ENCODE measurements around the gene COL12A1.
"Not testable (repeated sequence)": the region's sequence is repeated elsewhere in the genome, so short reads cannot be mapped to it uniquely, and the experiment has no call there.

COL12A1 gene

DNA sequence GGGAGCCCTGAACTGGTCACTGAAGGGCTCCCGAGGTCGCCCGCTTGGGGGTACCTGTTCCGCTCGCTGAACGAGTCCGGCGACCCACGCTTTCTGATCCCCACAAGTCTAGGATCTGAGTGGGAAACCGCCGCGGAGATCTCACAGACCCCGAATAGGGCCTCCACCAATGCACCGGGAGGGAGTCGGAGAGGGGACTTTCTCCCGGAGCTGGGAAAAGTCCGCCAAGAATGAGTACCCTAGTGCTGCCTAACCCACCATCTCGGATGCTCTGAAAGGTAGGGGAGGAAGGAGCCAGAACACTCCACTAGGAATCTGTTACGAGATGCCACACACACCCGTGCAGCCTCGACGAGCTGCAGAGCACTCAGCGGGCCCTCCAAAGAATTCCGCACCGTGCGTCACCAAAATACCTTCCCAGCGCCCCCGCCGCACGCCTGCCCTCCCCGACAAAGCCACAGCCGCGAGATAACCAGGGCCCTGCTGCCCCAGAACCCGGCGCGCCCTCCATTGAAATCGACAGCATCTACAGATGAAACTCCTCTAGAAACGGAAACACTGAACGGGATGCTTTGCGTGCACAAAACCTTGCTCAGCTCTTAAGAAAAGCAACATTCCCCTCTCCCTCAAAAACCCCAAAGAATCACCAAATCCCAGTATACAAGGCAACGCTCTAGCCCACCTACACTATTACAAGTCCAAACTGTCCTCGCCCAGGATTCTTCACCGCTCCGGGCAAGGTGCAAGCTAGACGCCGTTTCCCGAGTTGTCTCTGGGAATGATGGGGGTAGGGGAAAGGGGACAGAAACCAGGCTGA, 686 bp downstream of the COL12A1 start:
- peak; percentile 27 for DNase-seq
- Mint-ChIP-seq H3K4me3 (peak overlapping the region; percentile 66), H3K36me3 (ENCODE audit: low read depth) (no peaks in the 10 kb centered on the region), H3K27ac (no peak overlapping the region), H3K9me3 (no peaks in the 10 kb centered on the region), H3K27me3 (peaks cover 84% of the 10 kb centered on the region), H3K4me1 (peaks cover 55% of the 10 kb centered on the region)
- ATAC-seq, result peak; percentile 3

DNA sequence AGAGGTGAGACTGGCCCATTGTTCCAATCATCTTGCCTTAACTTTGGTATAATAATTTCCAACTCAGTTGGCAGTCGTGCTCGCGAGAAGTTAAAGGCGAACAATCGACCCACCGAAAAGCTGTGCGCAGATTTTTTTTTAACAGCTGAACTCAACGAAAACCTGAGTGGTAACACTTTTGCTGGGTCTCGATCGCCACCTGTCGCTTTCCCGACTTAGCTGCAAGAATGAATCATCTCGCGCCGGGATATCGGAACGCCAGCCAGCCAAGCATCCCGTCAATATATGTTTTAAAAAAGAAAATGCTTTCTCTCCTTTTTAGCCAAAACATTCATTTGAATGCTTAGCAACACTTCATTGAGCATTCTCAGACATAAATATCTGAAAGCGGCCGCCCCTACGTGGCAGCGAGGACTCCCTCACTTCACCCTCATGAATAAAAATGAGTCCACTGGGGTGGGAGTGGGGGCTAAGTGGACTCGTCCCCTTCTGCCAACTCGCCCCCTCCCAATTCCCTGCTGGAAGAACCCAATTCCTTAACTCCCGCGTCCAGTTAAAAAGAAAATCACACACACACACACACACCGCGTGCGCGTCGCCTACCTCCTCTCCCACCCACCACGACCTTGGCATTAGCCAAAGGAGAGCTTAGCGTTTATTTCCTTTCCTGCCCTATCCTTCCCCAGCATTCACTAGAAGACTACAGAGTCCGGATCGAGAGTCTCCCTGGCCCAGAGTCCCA, 1.5 kb downstream of the COL12A1 start:
- H3K9me3 Mint-ChIP-seq, result no peaks in the 10 kb centered on the region
- H3K36me3 Mint-ChIP-seq (ENCODE audit: low read depth), result no peaks in the 10 kb centered on the region
- H3K27ac Mint-ChIP-seq, result no peak overlapping the region
- no peak for ATAC-seq
- H3K4me1 Mint-ChIP-seq, result peaks cover 55% of the 10 kb centered on the region
- peak overlapping the region; percentile 66 for H3K4me3 Mint-ChIP-seq
- peaks cover 87% of the 10 kb centered on the region for H3K27me3 Mint-ChIP-seq
- DNase-seq, result peak; percentile 55

DNA sequence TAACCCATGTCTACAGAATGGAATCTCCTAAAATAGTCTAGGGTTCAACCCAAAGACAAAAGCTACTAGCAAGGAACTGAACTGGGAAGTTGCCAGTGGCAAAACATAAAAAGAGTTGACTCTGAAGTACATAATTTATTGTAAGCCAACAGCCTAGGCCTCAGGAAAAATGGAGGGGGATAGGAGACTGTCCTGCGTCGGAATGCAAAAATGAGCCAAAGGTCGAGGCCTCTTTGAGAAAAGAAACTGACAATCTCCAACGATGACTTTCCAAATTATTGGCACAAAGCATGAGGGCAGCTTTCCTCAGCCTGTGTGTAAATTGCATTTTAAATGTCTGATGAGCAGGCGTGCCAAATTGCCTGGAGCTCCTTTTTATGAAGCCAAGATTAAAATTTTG, 2.1 kb downstream of the COL12A1 start:
- no peak overlapping the region for H3K27ac Mint-ChIP-seq
- peaks cover 85% of the 10 kb centered on the region for H3K27me3 Mint-ChIP-seq
- no peaks in the 10 kb centered on the region for H3K36me3 Mint-ChIP-seq (ENCODE audit: low read depth)
- no peak overlapping the region for H3K4me3 Mint-ChIP-seq
- ATAC-seq, result no peak
- DNase-seq, result no peak
- peaks cover 50% of the 10 kb centered on the region for H3K4me1 Mint-ChIP-seq
- no peaks in the 10 kb centered on the region for H3K9me3 Mint-ChIP-seq

DNA sequence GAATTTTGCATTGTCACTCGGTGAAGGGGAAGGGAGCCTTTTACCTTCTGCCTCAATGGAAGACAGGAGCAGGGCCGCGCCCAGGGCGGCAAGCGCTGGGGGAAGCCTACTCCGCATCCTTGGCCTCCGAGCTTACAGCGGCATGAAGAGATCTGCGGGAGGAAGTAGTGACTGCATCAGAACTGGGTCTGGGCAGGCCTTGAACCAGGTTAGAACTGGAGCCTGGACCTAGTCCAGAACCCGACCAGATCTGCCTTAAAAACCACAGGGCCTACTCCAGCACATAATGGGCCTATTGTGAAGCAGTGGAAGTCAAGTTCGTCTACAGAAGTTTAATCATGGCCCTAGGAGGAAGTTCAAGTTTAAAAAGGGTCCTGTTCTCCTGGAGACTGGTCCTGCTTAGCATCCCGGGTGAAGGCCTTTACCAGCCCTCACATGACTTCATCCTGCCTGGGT, 3.1 kb downstream of the COL12A1 start:
- H3K27me3 Mint-ChIP-seq, result peaks cover 79% of the 10 kb centered on the region
- H3K27ac Mint-ChIP-seq, result no peak overlapping the region
- no peak for ATAC-seq
- no peak overlapping the region for H3K4me3 Mint-ChIP-seq
- H3K4me1 Mint-ChIP-seq, result peaks cover 42% of the 10 kb centered on the region
- no peaks in the 10 kb centered on the region for H3K36me3 Mint-ChIP-seq (ENCODE audit: low read depth)
- DNase-seq, result no peak
- no peaks in the 10 kb centered on the region for H3K9me3 Mint-ChIP-seq

DNA sequence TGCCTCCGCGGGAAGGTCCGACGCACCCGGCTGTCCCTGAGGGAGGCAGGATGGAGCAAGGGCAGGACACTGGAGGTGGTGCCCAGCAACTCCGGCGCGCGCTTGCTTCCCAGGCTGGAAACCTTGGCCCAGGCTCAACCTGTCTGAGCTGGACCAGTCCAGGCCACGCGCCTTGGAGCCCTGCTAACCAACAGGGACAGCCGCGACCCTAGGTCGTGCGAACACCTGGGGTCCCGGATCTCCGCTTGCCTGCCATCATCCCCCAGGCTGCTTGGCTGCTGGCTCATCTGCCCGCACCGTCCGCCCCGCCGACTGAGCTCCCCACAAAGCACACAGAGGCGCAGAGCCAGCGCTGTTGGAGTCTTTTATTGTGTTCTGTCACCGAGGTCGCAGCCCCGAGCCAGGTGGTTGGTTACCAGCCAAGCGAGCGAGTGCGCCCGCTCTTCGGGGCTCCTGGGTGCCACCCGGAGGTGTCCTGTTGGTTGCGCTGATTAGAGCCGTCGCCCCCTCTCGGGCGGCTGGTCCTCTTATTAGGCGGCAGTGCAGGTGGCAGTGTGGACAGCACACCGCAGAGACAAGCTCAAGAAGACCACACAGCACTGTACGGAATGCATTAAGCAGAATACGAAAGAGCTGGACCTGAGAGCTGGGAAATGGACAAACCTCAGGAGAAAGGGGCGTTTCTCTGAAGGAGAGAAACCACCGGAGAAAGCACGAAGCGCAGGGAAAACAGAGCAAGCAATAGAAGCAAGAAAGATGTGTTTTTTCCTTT, 3.8 kb downstream of the COL12A1 start:
- ATAC-seq, result peak; percentile 33
- no peaks in the 10 kb centered on the region for H3K9me3 Mint-ChIP-seq
- H3K36me3 Mint-ChIP-seq (ENCODE audit: low read depth), result no peaks in the 10 kb centered on the region
- peaks cover 74% of the 10 kb centered on the region for H3K27me3 Mint-ChIP-seq
- no peak overlapping the region for H3K27ac Mint-ChIP-seq
- peak; percentile 8 for DNase-seq
- peak overlapping the region; percentile 28 for H3K4me3 Mint-ChIP-seq
- peaks cover 35% of the 10 kb centered on the region for H3K4me1 Mint-ChIP-seq

DNA sequence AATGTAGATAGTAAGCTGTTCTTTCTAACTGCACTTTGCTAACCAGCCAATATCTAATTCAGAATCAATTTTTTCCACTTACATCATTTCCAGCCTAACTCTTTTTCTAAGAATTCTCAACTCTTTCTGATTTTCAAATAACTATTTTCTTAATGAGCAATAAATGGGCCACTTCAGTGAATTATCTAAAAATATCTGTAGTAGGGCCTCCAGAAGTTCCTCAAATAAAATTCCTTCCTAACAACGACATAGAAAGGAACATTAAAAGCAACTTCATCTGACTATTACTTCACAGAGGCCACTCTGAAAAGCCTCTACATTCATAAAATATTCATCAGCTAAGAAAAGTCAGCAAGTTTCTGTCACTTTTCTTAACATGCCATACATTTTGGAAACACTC, 4.8 kb downstream of the COL12A1 start:
- no peak for ATAC-seq
- Mint-ChIP-seq H3K27me3 (peaks cover 65% of the 10 kb centered on the region), H3K9me3 (no peaks in the 10 kb centered on the region), H3K4me3 (no peak overlapping the region), H3K4me1 (peaks cover 27% of the 10 kb centered on the region), H3K27ac (no peak overlapping the region), H3K36me3 (ENCODE audit: low read depth) (no peaks in the 10 kb centered on the region)
- no peak for DNase-seq

DNA sequence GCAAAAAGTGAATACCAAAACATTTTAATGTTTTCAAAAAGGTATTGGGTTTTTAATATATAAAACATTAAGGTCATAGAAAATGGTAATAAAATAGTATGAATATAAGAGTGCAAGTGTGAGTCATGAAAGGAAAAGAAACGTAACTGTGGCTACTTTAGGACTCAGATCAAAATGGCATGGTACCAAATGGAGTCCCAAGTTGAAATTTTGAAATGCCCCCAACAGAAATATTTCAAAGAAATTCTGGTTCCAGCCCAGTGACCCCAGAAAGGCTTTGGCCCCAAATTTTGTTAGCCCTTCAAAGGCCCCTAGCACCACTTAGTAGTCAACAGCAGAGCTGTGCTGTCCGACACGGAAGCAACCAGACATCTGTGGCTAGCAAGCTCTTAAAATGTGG, 6.0 kb downstream of the COL12A1 start:
- H3K4me3 Mint-ChIP-seq, result no peak overlapping the region
- H3K9me3 Mint-ChIP-seq, result no peaks in the 10 kb centered on the region
- DNase-seq (no peak), ATAC-seq (no peak)
- peaks cover 54% of the 10 kb centered on the region for H3K27me3 Mint-ChIP-seq
- H3K4me1 Mint-ChIP-seq, result peaks cover 16% of the 10 kb centered on the region
- no peaks in the 10 kb centered on the region for H3K36me3 Mint-ChIP-seq (ENCODE audit: low read depth)
- H3K27ac Mint-ChIP-seq, result no peak overlapping the region

DNA sequence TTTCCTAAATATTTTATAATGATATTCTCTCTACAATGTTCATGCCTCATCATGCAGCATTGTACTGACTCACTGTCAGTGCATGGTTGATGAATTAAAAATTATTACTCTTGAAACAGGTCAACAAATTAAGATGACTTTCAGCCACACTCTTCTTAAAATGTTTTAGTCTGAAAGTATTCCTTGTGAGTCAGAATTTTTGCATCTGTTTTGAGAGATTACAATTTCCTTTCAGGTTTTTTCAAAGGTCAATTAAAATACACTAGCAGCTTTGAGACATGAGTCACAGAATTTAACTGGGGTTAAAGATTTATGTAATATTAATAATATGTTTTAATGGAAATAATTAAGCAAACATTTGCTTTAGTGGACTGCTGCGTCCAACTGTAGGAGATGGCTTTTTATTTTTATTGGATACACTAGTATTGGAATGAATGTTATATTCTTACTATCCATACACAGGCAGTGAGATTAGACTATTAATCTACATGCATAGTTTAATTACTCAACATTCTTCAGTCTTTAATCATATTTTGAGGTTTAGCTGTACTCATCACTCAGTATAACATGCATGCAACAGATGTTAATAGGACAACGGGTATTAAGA, 9.7 kb downstream of the COL12A1 start:
- H3K36me3 Mint-ChIP-seq (ENCODE audit: low read depth), result no peaks in the 10 kb centered on the region
- no peak overlapping the region for H3K4me3 Mint-ChIP-seq
- H3K4me1 Mint-ChIP-seq, result no peaks in the 10 kb centered on the region
- H3K27ac Mint-ChIP-seq, result no peak overlapping the region
- DNase-seq (no peak), ATAC-seq (no peak)
- H3K9me3 Mint-ChIP-seq, result no peaks in the 10 kb centered on the region
- peaks cover 23% of the 10 kb centered on the region for H3K27me3 Mint-ChIP-seq

DNA sequence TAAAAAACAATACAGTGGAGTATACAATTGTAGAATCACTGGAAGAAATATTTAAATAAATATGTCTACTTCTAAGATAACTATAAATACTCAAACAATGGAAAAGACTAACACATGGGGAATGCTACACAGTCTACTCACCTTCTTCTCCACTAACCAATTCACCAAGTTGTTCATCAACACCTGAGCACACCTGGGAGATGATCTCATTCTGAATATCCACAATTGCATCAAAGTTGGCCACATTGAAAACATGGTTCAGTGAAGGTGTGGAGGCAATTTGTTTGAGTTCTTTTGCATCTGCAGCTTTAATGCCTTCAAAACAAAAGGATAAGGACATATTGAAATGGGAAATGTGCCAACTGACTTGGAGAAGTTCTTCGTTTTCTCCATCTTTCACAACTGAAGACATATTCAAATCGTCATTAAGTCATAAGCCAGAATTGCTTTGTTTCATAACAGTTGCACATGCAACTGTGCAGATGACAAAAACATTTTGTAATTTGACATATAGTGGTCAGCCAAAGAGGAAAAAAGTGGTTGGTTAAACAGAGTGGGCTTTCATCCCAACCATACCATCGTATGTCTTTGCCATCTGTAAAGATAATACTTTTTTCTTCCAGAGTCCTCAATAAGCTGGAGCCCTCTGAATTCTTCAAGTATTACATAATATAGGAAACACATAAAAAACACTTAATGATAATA, 17.5 kb downstream of the COL12A1 start:
- ATAC-seq (no peak), DNase-seq (no peak)
- Mint-ChIP-seq H3K9me3 (no peaks in the 10 kb centered on the region), H3K36me3 (ENCODE audit: low read depth) (no peaks in the 10 kb centered on the region), H3K27me3 (peaks cover 12% of the 10 kb centered on the region), H3K4me3 (no peak overlapping the region), H3K27ac (no peak overlapping the region), H3K4me1 (no peaks in the 10 kb centered on the region)

DNA sequence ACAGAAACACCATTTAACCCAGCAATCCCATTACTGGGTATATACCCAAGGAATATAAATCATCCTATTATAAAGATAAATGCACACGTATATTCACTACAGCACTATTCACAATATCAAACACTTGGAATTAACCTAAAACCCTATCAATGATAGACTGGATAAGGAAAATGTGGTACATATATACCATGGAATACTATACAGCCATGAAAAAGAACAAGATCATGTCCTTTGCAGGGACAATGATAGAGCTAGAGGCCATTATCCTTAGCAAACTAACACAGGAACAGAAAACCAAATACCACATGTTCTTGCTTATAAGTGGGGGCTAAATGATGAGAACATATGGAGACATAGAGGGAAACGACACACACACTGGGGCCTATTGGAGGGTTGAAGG, 19.3 kb downstream of the COL12A1 start:
- H3K4me1 Mint-ChIP-seq; H3K4me3 Mint-ChIP-seq; H3K9me3 Mint-ChIP-seq; H3K27ac Mint-ChIP-seq; ATAC-seq; H3K36me3 Mint-ChIP-seq (ENCODE audit: low read depth); DNase-seq: not testable (repeated sequence)
- H3K27me3 Mint-ChIP-seq, result peaks cover 12% of the 10 kb centered on the region

DNA sequence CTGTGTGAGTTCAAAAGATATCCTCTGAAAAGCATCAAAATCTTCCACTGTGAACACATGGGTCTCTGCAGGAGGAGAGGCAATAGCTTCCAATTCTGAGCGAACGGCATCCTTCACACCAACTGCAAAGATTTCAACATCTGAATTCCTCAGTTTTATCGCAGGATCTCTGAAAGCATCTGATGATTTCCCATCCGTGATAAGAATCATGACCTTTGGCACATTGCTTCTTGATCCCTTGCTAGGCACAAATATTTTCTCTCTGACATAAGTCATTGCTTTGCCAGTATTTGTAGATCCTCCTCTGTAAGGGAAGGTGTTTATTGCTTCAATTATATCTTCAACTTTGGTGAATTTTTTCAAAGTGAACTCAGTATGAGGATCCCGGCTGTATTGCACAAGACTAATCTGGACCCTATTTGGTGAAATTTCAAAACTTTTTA, 22.7 kb downstream of the COL12A1 start:
- Mint-ChIP-seq H3K27me3 (peaks cover 19% of the 10 kb centered on the region), H3K4me3 (no peak overlapping the region), H3K9me3 (no peaks in the 10 kb centered on the region), H3K36me3 (ENCODE audit: low read depth) (no peaks in the 10 kb centered on the region), H3K4me1 (no peaks in the 10 kb centered on the region), H3K27ac (no peak overlapping the region)
- ATAC-seq, result no peak
- DNase-seq, result no peak

DNA sequence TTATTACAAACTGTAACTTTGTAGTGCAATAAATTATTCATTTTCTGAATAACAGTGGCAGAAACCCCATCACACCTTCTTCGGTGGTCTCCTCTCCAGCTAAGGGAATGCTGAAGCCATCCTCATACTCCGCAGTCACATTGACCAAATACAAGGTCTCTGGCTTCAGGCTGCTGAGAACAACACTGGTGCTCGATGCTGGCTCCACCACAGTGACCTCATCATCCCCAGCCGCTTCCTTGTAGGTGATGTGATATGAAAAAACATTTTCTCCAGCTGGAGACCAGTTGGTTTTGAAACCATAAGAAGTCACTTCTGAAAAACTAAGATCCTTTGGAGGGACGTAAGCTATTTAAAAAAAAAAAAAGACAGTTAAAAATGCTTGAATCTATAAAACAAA, 25.0 kb downstream of the COL12A1 start:
- DNase-seq (no peak), ATAC-seq (no peak)
- Mint-ChIP-seq H3K36me3 (ENCODE audit: low read depth) (no peaks in the 10 kb centered on the region), H3K4me3 (no peak overlapping the region), H3K9me3 (no peaks in the 10 kb centered on the region), H3K27me3 (peaks cover 23% of the 10 kb centered on the region), H3K27ac (no peak overlapping the region), H3K4me1 (no peaks in the 10 kb centered on the region)

DNA sequence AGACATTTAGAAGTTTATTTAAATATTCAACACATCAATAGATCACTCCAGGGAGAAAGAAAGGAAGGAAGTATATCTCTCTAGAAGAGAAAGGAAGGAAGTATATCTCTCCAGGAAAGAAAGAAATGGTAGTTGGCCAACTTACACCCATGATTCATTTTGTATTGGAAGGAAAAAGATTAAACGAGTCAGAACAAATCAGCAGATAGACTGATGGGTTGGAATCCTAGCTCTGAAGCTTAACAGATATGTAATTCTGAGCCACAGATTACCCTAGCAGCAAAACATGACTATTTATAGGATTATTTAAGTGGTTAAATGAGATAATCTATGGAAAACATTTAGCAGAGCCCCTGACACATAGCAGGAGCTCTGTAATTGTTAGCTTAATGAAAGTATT, 27.1 kb downstream of the COL12A1 start:
- H3K27ac Mint-ChIP-seq, result no peak overlapping the region
- no peak overlapping the region for H3K4me3 Mint-ChIP-seq
- ATAC-seq (no peak), DNase-seq (no peak)
- H3K9me3 Mint-ChIP-seq, result no peaks in the 10 kb centered on the region
- H3K36me3 Mint-ChIP-seq (ENCODE audit: low read depth), result no peaks in the 10 kb centered on the region
- H3K27me3 Mint-ChIP-seq, result peaks cover 17% of the 10 kb centered on the region
- H3K4me1 Mint-ChIP-seq, result no peaks in the 10 kb centered on the region

DNA sequence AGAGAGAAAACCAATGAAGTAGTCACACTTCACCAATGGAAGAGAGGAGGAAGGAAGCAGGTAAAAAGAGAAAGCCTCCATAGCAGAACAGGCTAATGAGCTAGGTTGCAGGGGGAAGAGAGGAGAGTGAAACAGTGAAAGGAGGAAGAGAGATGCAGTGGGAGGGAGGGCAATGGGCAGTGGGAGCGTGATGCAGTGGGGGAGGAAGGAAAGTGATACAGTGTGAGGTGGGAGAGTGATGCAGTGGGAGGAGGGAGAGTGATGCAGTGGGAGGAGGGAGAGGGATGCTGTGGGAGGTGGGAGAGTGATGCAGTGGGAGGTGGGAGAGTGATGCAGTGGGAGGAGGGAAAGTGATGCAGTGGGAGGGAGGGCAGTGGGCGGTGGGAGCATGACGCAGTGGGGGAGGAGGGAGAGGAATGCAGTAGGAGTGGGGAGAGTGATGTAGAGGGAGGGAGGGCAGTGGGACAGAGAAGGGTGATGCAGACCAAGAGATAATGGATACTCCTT, 29.7 kb downstream of the COL12A1 start:
- H3K27ac Mint-ChIP-seq, result no peak overlapping the region
- no peak overlapping the region for H3K4me3 Mint-ChIP-seq
- no peaks in the 10 kb centered on the region for H3K4me1 Mint-ChIP-seq
- peaks cover 16% of the 10 kb centered on the region for H3K27me3 Mint-ChIP-seq
- H3K9me3 Mint-ChIP-seq, result no peaks in the 10 kb centered on the region
- ATAC-seq (no peak), DNase-seq (no peak)
- no peaks in the 10 kb centered on the region for H3K36me3 Mint-ChIP-seq (ENCODE audit: low read depth)

Measured in activated naive CD8-positive, alpha-beta T cell treated with anti-CD3 and anti-CD28 coated beads, Interleukin-2, amount 50 U/mL, for 24 hours (primary cell).